Lower lobe of right lung (tissue), 2 donors: Measurements from ENCODE around the gene FPGT. TPM values are rescaled to one million over a fixed set of nuclear protein-coding genes. Genes with fewer than 3 reads are reported as not detected.

Experiments used
- ATAC-seq, 2 donors: fragments of 200-7000 bp; cut with Tn5 transposase; one replicate each; pipeline ENCODE4 v1.9.1; 2020 to 2022; ENCODE audit warnings: mild to moderate bottlenecking in 2 of 2, moderate library complexity in 2 of 2
- DNase-seq: peaks from one replicate; pipeline ENCODE4 v3.0.0-alpha.2; 2020
- H3K27ac ChIP-seq: fragments of 200-600 bp; one replicate; pipeline ENCODE4 v1.8.0; 2022
- H3K27me3 ChIP-seq: fragments of 200-600 bp; one replicate; pipeline ENCODE4 v1.8.0; 2022; ENCODE audit warnings: low read depth
- H3K36me3 ChIP-seq: fragments of 200-600 bp; one replicate; pipeline ENCODE4 v1.8.0; 2022; ENCODE audit warnings: mild to moderate bottlenecking
- H3K4me1 ChIP-seq: fragments of 200-600 bp; one replicate; pipeline ENCODE4 v1.8.0; 2022
- H3K4me3 ChIP-seq: fragments of 200-600 bp; one replicate; pipeline ENCODE4 v1.8.0; 2022; ENCODE audit warnings: mild to moderate bottlenecking
- H3K9me3 ChIP-seq: fragments of 200-600 bp; one replicate; pipeline ENCODE4 v1.8.0; 2022
- CTCF ChIP-seq: fragments of 200-600 bp; IDR thresholded peaks from one replicate; pipeline ENCODE4 v1.8.0; 2022; ENCODE audit warnings: antibody characterized with exemption, mild to moderate bottlenecking
- intact Hi-C: fragments of 100-400 bp; cut with DNase I; formaldehyde crosslinking; loops from one replicate; pipeline ENCODE4 v1.11.0; 2022
- total RNA-seq: library from RNA; stranded (reverse); fragmentation: NEBNext Ultra II Directional; extraction: Animal tissue kit (Norgen Biotek cat#: 25700); gene quantifications from one replicate; pipeline ENCODE4 v1.2.1, GENCODE V29; 2021
- donor health status: DM: no; HTN: yes; CAD: no; lungs with severe emphysema.

Gene FPGT
- total RNA-seq, 1 donor from 2014 or later, result 23.0 TPM

GRCh38 chr1:74193908-74194307 lies 4.1 kb upstream of the FPGT start:
- no peaks in the 10 kb centered on the region for H3K4me1 ChIP-seq
- no peaks in the 10 kb centered on the region for H3K9me3 ChIP-seq
- DNase-seq, result no peak
- H3K4me3 ChIP-seq, result no peak overlapping the region
- no peak for TF ChIP-seq CTCF
- ATAC-seq, result no peak
- no peaks in the 10 kb centered on the region for H3K27me3 ChIP-seq
- no peaks in the 10 kb centered on the region for H3K36me3 ChIP-seq
- intact Hi-C loops, result no loop called here
- H3K27ac ChIP-seq, result no peak overlapping the region

GRCh38 chr1:74195339-74195738 lies 2.7 kb upstream of the FPGT start:
- intact Hi-C loops, result no loop called here
- ATAC-seq (no peak), DNase-seq (no peak)
- Histone ChIP-seq H3K4me3 (no peak overlapping the region), H3K36me3 (peaks cover 7% of the 10 kb centered on the region), H3K27me3 (no peaks in the 10 kb centered on the region), H3K9me3 (no peaks in the 10 kb centered on the region), H3K27ac (no peak overlapping the region), H3K4me1 (peaks cover 5% of the 10 kb centered on the region)
- no peak for TF ChIP-seq CTCF

- Histone ChIP-seq H3K4me1 (peaks cover 5% of the 10 kb centered on the region), H3K27me3 (no peaks in the 10 kb centered on the region), H3K36me3 (peaks cover 24% of the 10 kb centered on the region), H3K27ac (peak overlapping the region; percentile 84), H3K4me3 (peak overlapping the region; percentile 69), H3K9me3 (no peaks in the 10 kb centered on the region)
- ATAC-seq, result no peak
- TF ChIP-seq CTCF, result no peak
- intact Hi-C loops, result no loop called here
- no peak for DNase-seq
Observed at GRCh38 chr1:74197255-74197654, 787 bp upstream of the FPGT start.

GRCh38 chr1:74199504-74199903 lies 1.5 kb downstream of the FPGT start:
- H3K9me3 ChIP-seq, result no peaks in the 10 kb centered on the region
- H3K27ac ChIP-seq, result no peak overlapping the region
- peak overlapping the region; percentile 69 for H3K4me3 ChIP-seq
- H3K27me3 ChIP-seq, result no peaks in the 10 kb centered on the region
- DNase-seq (no peak), ATAC-seq (no peak)
- intact Hi-C loops, result no loop called here
- TF ChIP-seq CTCF, result no peak
- H3K36me3 ChIP-seq, result peaks cover 45% of the 10 kb centered on the region
- H3K4me1 ChIP-seq, result peaks cover 5% of the 10 kb centered on the region

GRCh38 chr1:74205266-74205665 lies 7.2 kb downstream of the FPGT start:
- intact Hi-C loops, result no loop called here
- ATAC-seq, result no peak
- Histone ChIP-seq H3K9me3 (no peaks in the 10 kb centered on the region), H3K36me3 (peaks cover 62% of the 10 kb centered on the region), H3K4me1 (no peaks in the 10 kb centered on the region), H3K4me3 (no peak overlapping the region), H3K27ac (no peak overlapping the region), H3K27me3 (no peaks in the 10 kb centered on the region)
- TF ChIP-seq CTCF, result no peak
- DNase-seq, result no peak

- Histone ChIP-seq H3K4me1 (no peaks in the 10 kb centered on the region), H3K27ac (no peak overlapping the region), H3K9me3 (no peaks in the 10 kb centered on the region), H3K27me3 (no peaks in the 10 kb centered on the region), H3K36me3 (no peaks in the 10 kb centered on the region), H3K4me3 (no peak overlapping the region)
- ATAC-seq, result no peak
- no peak for TF ChIP-seq CTCF
- intact Hi-C loops, result no loop called here
- no peak for DNase-seq
Observed at GRCh38 chr1:74215229-74215628, 17.2 kb downstream of the FPGT start.
